GM12865 (cell line): ENCODE measurements around the gene GRB14.

Source experiments
- DNase-seq: peaks from one replicate; pipeline ENCODE4 v3.0.0; 2010; ENCODE audit warnings: low read depth
- H3K4me3 ChIP-seq: 2 replicates; pipeline ENCODE4 v1.5.1; 2011; ENCODE audit warnings: mild to moderate bottlenecking, low read depth, low read length, control low read depth
- TF ChIP-seq, protein P1 (sequence below): IDR thresholded peaks from 2 replicates; pipeline ENCODE4 v1.5.1; 2011; ENCODE audit warnings: low read length, control low read depth, low read depth, inconsistent platforms; ENCODE audit not compliant: insufficient read depth; ENCODE audit errors: missing control alignments

The GRB14 gene

DNA sequence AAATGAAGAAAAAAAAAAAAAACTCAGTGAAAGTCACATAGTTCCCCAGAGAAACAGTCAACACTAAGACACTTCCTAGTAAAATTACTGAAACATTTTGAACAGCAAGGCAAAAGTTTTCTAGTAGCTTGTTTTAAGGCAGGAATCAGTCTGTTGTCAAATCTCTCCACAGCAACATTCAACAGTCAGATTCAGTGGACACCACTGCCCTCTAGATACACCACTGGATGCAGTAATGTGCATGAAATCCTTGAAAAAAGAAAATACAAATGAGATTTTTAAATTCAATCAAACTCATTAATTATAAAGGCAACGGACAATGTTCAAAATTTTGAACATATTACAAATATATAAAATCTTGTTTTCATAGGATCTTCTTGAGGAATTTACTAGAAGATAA lies 46.4 kb downstream of the GRB14 start:
- no peak overlapping the region for H3K4me3 ChIP-seq
- DNase-seq: no peak
- TF ChIP-seq, protein P1, sequence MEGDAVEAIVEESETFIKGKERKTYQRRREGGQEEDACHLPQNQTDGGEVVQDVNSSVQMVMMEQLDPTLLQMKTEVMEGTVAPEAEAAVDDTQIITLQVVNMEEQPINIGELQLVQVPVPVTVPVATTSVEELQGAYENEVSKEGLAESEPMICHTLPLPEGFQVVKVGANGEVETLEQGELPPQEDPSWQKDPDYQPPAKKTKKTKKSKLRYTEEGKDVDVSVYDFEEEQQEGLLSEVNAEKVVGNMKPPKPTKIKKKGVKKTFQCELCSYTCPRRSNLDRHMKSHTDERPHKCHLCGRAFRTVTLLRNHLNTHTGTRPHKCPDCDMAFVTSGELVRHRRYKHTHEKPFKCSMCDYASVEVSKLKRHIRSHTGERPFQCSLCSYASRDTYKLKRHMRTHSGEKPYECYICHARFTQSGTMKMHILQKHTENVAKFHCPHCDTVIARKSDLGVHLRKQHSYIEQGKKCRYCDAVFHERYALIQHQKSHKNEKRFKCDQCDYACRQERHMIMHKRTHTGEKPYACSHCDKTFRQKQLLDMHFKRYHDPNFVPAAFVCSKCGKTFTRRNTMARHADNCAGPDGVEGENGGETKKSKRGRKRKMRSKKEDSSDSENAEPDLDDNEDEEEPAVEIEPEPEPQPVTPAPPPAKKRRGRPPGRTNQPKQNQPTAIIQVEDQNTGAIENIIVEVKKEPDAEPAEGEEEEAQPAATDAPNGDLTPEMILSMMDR: no peak

DNA sequence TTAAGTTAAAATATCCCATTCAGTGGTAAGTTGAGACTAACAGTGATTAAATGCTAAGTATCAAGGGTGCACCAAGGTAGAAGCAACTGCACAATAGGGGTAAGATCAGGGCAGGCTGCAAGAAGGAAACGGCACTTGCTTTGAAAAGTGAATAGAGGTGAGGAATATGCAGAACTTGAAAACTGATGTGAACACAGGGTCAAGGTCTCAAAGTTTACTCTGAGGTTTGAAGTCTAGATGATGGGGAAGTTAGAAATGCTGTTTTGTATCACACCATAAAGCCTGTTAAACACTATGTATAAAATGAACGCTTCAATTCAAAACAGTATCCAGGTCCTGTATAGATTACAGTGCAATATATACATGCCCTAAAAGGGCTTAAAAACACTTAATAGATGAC lies 50.8 kb downstream of the GRB14 start:
- TF ChIP-seq, protein P1: no peak
- DNase-seq: no peak
- no peak overlapping the region for H3K4me3 ChIP-seq

DNA sequence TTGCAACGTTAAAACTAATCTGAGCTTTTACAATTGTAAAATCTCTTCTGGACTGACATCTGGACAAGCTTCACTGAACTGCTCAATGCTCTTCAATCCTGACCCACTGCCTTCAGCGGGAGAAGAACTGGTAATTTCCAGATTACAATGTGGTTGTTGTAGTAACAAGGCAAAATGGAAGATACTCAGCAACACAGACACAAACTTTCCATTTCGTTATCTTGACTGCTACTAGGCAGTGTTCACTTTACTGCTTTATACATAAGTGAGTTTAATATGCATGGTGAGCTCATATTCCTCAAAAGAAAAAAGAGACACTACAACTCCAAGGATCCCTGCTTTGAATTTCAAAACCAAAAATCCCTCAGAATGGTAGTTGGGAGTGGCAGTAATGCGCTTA lies 51.9 kb downstream of the GRB14 start:
- no peak overlapping the region for H3K4me3 ChIP-seq
- no peak for DNase-seq
- TF ChIP-seq, protein P1: no peak

- no peak overlapping the region for H3K4me3 ChIP-seq
- TF ChIP-seq, protein P1: no peak
- no peak for DNase-seq
Observed at GRCh38 chr2:164568317-164568716, 53.0 kb downstream of the GRB14 start.

DNA sequence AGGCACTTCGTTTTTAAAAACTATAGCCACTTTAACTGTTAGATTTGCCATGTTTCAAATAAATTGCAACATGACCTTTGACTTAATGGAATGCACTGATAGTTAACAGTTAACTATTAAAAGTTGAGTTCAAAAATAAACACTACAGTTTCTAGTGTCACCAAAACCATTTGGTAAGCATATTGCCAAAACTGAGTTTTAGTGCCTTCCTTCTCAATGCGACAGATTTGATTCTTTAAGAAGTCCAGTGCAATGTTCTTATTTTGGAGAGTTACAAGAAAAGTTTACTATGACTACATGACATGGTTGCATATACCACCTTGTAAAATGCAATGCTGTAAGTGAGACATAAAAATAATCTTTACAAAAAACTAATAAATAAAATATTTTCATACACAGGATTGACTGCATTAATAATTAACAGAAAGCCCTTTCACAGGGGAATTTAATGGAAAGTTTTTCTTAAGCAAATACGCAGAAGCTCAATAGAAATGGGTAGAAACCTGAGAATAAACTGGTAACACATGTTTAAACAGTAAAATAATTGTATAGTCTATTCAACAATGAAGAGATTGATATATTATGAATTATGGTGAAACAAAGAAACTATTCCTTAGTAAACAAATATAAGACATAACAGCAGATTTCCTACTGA lies 53.8 kb downstream of the GRB14 start:
- DNase-seq: no peak
- TF ChIP-seq, protein P1: no peak
- no peak overlapping the region for H3K4me3 ChIP-seq

DNA sequence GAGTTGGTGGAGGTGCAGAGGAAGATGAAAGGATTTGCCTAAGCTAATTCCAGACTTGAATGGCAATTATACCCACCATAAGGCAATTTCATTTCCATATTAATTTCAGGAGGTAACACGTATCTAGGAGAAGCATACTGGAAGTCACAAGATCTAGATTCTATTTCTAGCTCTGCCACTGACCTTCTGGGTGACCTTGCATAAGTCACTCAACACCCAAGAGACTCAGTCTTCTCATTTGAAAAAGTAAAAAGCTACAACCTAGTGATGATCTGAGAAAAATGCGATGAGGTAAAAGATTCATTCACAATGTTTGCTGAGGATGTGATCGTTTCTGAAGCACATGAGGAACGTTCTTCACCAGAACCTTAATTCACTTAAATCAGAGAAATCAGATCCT lies 55.9 kb downstream of the GRB14 start:
- DNase-seq: no peak
- no peak overlapping the region for H3K4me3 ChIP-seq
- TF ChIP-seq, protein P1: no peak

- DNase-seq: no peak
- TF ChIP-seq, protein P1: no peak
- H3K4me3 ChIP-seq: no peak overlapping the region
Observed at GRCh38 chr2:164562666-164563065, 58.6 kb downstream of the GRB14 start.
